Measurements from ENCODE around the gene EMID1.

EMID1 gene

DNA sequence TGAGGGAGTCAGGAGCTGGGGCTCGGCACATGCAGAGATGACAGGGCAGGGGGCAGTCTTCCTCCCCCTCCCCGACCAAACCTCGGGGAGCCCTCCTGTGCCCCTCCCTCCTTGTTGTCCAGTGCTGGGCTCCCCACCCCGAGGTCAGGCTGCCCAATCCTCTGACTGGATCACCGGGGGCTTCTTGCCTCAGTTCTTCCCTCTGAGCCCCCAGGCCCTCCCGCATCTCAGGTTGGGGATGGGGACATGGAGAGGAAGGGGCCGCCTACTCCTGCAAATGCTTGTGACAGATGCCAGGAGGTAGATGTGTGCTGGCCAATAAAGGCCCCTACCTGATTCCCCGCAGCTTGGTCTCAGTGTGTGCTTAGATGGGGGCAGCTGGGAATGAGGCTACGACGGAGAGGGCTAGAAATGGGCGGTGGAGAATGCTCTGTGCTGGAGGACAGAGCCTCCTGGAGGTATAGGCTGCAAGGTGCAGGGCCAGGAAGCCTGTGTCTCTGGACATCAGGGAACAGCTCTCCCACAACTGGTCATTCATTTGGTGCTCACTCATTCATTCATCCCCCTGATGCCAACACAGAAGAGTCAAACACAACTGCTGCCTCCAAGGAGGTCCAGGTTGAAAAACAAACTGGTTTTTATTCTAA, 53.7 kb downstream of the EMID1 start:
- DNase-seq (ENCODE audit: low read depth in 2 of 2): no peak

GRCh38 chr22:29260031-29260560, 54.4 kb downstream of the EMID1 start:
- no peak for DNase-seq (ENCODE audit: low read depth in 2 of 2)

DNA sequence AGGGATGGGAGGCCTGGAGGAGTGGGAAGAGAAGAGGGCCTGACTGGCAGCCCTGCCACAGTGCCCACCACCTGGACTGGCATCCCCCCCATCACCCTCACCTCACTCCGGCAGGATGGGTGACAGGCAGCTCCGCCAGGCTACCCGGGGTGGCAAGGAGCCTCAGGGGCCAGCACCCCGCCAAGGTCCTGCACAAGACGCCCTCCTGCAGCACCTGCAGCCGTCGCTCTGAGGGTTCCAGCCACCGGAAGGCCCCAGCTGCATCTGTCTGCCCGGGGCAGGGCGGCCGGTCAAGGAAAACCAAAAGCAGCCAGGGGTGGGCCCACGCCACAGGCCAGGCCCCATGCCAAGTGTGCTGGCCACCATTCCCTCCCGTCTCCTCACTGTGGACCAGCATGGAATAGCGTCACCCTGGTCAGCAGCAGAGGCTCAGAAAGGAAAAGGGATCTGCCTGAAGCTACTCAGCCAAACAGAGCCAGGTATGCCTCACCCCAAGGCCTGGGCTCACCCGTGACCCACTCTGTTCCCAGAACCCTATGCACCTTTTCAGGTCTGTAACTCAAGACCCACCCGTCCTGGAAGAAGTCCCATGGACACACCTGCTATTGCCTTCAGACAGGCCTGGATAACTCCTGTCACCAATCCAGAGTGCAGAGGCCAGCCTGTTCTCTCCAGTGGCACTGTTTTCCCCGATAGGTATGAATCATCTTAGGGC, 55.1 kb downstream of the EMID1 start:
- no peak for DNase-seq (ENCODE audit: low read depth in 2 of 2)

GRCh38 chr22:29263791-29264276, 58.1 kb downstream of the EMID1 start:
- no peak for DNase-seq (ENCODE audit: low read depth in 2 of 2)

DNA sequence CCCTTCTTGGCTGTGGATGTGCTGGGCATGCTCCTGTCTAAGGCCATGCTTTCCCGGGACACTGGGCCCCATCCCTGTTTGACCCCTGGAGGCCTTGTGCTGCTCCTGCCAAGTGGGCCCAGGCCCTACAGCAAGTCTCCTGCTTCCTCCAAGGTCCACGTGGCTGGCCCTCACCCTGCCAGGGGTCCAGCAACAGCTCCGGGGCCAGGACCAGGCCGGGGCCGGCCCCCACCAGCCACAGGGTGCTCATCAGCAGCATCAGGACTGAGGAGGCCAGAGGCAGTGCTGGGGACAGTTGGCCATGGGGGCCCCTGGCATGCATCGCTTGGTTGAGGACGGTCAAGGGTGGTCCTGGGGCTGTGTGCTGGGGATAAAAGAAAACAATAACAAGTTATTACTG, 59.6 kb downstream of the EMID1 start:
- no peak for DNase-seq (ENCODE audit: low read depth in 2 of 2)

DNA sequence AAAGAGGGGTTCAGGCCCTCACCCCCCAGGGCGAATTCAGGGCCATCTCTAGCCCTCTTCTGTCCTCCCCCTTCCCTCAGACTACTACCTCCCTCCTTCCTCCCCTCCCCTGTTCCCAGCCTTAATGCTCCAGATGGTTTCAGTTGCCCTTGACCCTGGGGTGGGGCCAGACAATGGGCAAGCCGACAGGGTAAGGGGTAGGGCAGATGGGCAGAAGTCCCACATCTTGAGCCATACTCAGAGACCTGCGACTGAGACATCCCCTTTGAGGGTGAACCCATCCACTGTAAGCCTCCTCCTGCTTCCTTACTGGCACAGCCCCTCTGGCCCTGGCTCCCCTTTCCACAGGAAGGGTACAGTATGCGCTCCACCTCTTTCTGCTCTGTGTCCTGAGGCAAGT, 60.2 kb downstream of the EMID1 start:
- DNase-seq (ENCODE audit: low read depth in 2 of 2): no peak

DNA sequence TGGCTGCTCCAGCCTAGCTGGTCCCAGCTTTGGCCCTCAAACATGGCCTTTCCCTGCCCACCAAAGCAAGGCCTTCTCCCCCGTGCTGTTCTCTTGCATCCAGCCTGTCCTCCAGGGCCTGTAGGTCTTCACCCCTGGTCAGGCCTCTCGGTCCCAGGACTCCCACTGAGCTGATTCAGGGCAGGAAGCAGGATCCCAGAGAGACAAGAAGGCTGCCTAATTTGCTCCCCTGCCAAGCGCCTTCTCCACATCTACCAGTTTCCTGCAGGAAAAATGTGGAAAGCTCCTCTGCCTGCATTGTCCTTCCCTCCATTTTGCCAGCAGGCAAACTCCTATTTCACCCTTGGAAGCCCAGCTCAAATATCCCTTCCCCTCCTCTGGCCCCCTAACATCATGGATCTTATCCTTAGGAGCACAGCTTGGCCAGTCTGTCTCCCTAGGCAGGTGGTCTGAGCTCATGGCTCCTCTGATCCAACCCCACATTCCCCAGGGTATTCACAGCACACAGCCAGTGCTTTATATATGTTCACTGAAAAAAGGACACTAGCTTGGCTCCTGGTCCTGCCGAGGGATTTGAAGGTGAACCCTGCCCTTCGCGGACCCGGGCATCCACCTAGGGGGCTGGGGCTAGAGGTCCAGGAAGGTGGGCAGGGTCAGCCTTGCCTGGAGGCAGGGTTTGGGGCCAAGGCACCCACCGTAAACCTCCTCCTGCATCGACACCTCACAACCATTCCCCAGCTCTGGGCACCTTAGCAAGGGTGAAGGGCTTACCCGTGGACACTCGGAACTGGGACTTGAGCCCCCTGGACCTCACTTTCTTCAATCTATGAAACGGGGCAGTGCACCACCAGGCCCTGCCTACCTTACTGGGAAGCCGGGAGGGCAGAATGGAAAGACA, 61.1 kb downstream of the EMID1 start:
- no peak for DNase-seq (ENCODE audit: low read depth in 2 of 2)

DNA sequence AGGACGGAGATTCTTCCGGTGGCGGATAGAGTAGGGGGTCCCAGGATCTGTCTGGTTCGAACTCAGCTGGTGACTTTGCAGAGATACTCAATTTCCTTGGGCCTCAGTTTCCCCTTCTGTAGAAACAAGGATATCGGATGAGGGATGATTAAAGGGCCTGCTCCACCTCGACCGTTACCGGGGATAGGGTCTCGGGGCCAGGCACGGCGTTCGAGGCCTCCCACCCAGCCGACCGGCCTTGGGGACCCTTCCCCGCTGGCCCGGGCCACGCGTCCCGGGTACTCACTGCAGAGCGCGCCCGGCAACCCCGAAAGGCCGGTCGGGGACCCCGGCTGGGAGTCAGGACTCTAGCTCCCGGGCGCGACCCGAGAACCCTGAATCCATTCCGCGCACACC, 61.8 kb downstream of the EMID1 start:
- DNase-seq (ENCODE audit: low read depth in 2 of 2): no peak

DNA sequence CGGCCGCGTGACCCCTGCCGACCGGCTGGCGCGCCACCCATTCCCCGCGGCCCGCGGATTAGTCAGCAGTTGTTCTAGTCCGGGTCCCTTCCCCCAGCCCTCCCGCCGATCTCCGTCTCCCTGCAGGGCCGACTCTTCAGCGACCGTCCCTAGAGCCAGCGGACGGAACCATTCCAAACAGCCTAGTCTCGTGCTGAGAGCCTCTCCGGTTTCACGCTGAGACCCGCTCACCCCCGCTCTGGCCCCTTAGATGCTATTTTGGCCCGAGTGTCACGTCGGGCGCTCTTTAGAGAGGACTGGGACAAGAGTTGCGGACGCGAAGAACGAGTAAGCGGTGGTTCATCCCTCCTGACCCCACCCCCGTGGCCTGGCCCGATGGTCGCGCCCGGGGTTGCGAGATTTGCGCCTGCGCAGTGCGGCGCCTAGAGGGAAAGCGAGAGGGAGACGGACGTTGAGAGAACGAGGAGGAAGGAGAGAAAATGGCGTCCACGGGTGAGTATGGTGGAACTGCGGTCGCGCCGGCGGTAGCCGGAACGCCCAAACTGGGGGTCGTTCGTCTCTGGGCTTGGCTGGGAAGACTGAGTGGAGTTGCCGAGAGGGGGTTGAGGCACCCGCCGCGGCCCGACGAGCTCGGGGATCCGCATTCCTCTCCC, 62.3 kb downstream of the EMID1 start, which contains the start of the genes EWSR1 and RHBDD3:
TSS of gene EWSR1 (plus strand) at position 411 of the 653 bp plus-strand sequence. CDS start at position 480, 69 bp downstream.
TSS of gene RHBDD3 (minus strand) at position 124 of the 653 bp plus-strand sequence. CDS start 2,355 bp downstream, outside the sequence.
- DNase-seq (ENCODE audit: low read depth in 2 of 2): peak; percentile 91 to 92

- peak in 1 of 2 experiments; percentile 22 for DNase-seq (ENCODE audit: low read depth in 2 of 2)
Observed at GRCh38 chr22:29268511-29269229, 63.0 kb downstream of the EMID1 start.

DNA sequence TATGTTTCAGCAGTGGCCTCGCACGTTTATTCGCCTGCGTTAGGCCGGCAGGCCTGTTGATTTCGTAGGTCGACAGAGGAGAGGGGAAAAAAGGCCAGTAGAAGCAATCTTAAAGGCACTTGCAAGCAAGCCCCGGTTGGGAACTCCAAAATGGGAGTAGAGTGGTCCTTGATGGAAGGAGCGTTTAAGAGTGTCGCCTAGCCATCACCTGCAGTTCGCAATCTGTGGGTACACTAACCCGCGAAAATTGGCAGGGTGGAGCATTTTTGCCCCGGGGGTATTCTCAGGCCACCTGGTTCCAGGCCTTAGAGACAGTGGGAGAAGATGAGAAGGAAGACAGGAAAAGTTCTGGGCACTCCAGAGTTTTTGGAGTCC, 63.5 kb downstream of the EMID1 start:
- DNase-seq (ENCODE audit: low read depth in 2 of 2): no peak

GRCh38 chr22:29269731-29270474, 64.2 kb downstream of the EMID1 start:
- DNase-seq (ENCODE audit: low read depth in 2 of 2): no peak

- no peak for DNase-seq (ENCODE audit: low read depth in 2 of 2)
Observed at GRCh38 chr22:29270475-29271271, 65.0 kb downstream of the EMID1 start.

GRCh38 chr22:29272624-29273023, 66.9 kb downstream of the EMID1 start:
- DNase-seq (ENCODE audit: low read depth in 2 of 2): no peak

- DNase-seq (ENCODE audit: low read depth in 2 of 2): no peak
Observed at GRCh38 chr22:29275167-29275566, 69.5 kb downstream of the EMID1 start.

DNA sequence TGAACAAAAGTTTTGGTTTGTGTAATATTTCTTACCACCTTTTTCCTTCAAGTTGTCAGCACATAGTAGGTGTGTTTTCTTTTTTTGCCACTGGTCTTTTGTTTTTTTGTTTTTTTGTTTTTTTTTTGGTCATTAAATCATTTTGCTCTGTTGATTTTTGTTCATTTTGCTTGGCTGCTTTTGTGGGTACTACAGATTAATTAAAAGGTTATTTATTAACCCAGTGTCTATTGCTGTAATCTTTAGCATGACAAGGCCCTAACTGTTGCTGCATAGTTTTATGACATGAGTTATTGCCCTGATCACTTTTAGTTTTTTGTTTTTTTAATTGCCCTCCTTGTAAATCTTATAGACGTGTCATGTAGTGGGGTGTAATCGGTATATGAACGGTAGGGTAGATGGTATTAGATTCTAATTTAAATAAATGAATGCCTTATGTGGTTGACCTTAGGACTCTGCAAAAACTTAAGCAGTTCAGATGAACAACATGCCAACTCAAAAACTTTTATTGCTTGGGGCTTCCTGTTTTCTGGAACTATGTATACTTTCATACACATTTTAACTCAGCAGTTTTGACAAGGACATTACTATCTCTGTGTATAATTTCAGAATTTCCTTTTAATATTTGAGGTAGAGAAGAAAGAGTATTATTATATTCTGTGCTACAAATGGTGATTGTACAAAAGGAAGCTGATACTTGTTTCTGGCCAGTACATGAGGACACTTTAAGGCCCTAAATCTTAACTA, 70.3 kb downstream of the EMID1 start:
- DNase-seq (ENCODE audit: low read depth in 2 of 2): no peak

DNA sequence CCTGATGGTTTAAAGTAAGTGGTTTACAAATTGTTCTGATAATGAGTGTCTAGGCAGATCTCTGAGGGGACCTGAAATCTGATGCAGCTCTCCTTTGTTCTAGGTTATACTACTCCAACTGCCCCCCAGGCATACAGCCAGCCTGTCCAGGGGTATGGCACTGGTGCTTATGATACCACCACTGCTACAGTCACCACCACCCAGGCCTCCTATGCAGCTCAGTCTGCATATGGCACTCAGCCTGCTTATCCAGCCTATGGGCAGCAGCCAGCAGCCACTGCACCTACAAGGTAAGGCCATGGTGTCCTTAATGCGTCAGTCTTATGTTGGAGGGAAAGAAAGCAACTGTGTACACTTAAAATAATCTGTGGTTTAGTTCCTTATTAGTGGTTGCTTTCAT, 72.2 kb downstream of the EMID1 start:
- no peak for DNase-seq (ENCODE audit: low read depth in 2 of 2)

GRCh38 chr22:29284196-29284595, 78.5 kb downstream of the EMID1 start:
- no peak for DNase-seq (ENCODE audit: low read depth in 2 of 2)
